HTR-8/SVneo (cell line): ENCODE measurements around the gene TMEM8B.
"Not testable (repeated sequence)": the region's sequence is repeated elsewhere in the genome, so short reads cannot be mapped to it uniquely, and the experiment has no call there.

Experiments used
- DNase-seq: peaks from one replicate; pipeline ENCODE4 v3.0.0; 2011; ENCODE audit warnings: low spot score, mixed read lengths; ENCODE audit not compliant: insufficient read length
- FAIRE-seq: peaks from 2 replicates; lab custom pipeline; 2011; peaks lifted over from hg19 to GRCh38; lab: Jason Lieb, UNC

The TMEM8B gene

DNA sequence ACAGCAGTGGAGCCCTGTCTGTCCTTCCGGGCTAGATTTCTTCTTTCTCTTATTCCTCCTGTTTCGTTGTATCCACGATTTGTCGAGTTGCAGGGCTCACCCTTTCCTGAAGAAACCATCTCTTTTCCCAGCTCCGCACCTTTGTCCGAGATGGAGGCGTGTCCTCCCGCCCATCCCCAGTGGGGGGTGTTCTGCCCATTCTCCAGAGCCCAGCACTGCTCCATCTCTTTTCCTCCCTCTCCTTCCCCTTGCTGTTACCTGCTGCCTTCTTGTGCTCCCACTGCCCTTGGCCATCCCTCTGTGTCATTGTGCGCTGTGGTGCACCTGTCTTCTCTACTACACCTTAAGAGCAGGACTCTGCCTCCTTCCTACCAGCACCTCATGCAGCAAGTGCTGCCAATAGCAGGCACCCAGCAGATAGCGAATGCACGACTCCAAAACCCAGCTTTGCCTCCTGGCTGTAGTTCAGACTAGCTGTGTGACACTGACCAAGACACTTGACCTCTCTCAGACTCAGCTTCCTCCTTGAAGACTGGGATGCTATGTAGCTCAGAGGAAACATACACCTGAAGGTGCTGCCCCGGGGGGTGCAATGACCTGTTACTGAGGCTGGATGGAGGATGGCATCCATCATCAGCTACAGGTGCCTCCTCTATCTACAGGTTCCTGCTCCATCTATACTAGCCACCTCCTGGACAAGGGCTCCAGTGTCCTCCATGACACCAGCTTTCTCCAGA lies 32.3 kb downstream of the TMEM8B start:
- no peak for DNase-seq
- FAIRE-seq = no peak

- no peak for FAIRE-seq
- DNase-seq = no peak
These were observed 33.3 kb downstream of the TMEM8B start for GRCh38 chr9:35862328-35862727.

- FAIRE-seq = no peak
These were observed 34.6 kb downstream of the TMEM8B start for GRCh38 chr9:35863583-35863982.

DNA sequence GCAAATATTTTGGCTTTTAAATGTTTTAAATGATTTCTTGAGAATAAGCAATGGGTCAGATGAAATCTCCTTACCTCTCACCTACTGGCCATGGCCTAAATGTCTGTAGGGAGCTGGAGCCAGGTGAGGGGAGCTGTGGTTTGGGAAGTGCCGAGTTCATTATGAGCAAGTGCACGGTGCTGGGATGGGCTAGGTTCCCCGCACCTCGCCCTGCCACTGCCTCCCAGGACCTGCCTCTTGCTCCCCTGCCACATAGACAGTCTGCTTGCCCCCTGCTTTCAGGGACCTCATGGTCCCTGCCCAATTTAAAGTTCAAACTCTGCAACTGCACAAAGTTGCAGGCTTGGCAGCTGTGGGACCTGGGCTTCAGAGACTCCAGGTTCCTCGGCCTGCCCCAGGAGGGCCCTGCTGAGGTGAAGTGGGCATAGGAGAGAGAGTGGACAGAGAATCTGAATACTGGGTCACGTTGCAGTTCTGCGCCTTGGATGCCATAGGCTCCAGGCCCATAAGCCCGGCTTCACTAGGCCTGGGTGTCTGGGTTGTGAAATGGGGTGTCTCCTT lies 35.7 kb downstream of the TMEM8B start:
- FAIRE-seq (no peak), DNase-seq (no peak)

More at GRCh38 chr9:35863583-35863982, 34.6 kb downstream of the TMEM8B start:
- no peak for DNase-seq

- DNase-seq (no peak), FAIRE-seq (no peak)
These were observed 38.5 kb downstream of the TMEM8B start for GRCh38 chr9:35867538-35867937.

GRCh38 chr9:35868933-35869332 lies 39.9 kb downstream of the TMEM8B start:
- DNase-seq = no peak
- FAIRE-seq = no peak

DNA sequence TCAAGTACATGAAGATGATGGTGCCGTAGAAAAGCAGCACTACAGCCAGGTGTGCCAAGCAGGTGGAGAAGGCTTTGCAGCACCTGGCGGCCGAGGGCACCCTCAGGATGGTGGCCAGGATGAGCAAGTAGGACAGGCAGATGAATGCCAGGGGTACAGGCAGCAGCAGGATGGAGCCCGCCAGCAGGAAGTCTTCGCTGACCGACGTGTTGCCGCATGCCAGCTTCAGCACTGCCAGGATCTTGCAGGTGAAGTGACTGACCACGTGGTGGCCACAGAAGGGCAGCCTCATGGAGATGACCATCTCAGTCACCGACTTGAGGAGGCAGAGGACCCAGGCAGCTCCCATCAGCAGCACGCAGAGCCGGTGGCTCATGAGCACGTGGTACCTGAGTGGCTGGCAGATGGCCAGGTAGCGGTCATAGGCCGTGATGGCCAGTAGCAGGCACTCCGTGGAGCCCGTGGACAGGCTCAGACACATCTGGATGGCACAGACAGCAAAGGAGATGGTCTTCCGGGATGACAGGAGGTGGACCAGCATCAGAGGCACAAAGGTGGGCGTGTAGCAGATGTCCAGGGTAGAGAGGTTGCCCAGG lies 40.7 kb downstream of the TMEM8B start:
- DNase-seq = no peak
- no peak for FAIRE-seq

- no peak for FAIRE-seq
These were observed 41.4 kb downstream of the TMEM8B start, which contains the start of gene OR13J1 for GRCh38 chr9:35870351-35870923. Gene OR13J1, minus strand, starts transcription at chr9:35870401. Its CDS starts 0 bp downstream, at chr9:35870401.

DNA sequence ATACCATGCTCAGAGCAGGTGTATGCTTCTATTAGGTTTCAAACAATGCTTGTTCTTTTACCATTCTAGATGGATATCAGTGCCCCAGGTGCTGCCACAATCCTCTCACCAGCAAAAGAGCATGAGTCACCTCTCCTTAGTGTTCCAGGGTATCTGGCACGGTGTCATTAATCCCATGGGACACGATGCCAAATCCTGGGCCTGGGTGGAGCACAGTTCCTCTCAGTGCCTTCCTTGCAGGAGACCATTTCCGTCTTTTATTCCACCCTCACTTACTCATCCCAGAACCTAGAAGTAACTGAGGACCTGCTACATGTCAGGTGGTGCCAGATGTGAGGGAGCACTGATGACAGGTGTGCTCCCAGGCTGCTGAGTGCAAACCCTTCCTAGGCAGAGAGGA lies 42.5 kb downstream of the TMEM8B start:
- DNase-seq (no peak), FAIRE-seq (no peak)

More at GRCh38 chr9:35870351-35870923, 41.4 kb downstream of the TMEM8B start, which contains the start of gene OR13J1:
- no peak for DNase-seq

GRCh38 chr9:35872505-35872904 lies 43.5 kb downstream of the TMEM8B start:
- FAIRE-seq (no peak), DNase-seq (no peak)

DNA sequence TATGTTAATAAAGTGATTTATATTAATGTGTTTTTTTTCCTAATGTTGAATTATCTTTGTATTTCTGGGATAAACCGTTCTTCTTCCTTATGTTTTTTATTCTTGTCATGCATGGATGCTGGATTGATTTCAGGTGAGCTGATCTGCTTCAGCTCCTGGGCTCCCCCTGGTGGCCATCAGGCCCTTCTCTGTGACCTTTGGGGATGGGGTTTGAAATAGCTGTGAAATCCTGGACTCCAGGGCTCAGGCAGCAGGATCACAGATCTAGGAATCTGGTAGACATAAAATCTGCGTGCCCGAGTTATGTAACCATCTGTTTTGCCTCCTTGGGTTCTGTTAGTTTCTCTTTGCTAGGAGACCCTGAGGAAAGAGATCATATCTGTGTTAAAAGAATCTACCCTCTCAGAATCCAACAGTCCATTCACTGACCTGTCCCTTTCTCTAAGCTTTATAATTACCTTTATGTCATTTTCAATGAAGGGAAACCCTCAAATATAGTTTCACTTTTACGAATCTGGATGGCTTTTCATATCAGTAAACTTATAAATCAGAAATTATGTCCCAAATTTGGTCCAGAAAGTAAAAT lies 53.3 kb downstream of the TMEM8B start:
- FAIRE-seq (no peak), DNase-seq (peak; percentile 59)

GRCh38 chr9:35882996-35883395 lies 54.0 kb downstream of the TMEM8B start:
- DNase-seq (no peak), FAIRE-seq (no peak)

- not testable (repeated sequence) for DNase-seq, FAIRE-seq
These were observed 55.9 kb downstream of the TMEM8B start for GRCh38 chr9:35884908-35885307.

GRCh38 chr9:35891646-35892045 lies 62.6 kb downstream of the TMEM8B start:
- DNase-seq (no peak), FAIRE-seq (no peak)

GRCh38 chr9:35892051-35892450 lies 63.0 kb downstream of the TMEM8B start:
- FAIRE-seq (no peak), DNase-seq (no peak)

GRCh38 chr9:35896570-35896969 lies 67.5 kb downstream of the TMEM8B start:
- no peak for FAIRE-seq

GRCh38 chr9:35897376-35898099 lies 68.5 kb downstream of the TMEM8B start:
- not testable (repeated sequence) for DNase-seq, FAIRE-seq

More at GRCh38 chr9:35896570-35896969, 67.5 kb downstream of the TMEM8B start:
- no peak for DNase-seq

DNA sequence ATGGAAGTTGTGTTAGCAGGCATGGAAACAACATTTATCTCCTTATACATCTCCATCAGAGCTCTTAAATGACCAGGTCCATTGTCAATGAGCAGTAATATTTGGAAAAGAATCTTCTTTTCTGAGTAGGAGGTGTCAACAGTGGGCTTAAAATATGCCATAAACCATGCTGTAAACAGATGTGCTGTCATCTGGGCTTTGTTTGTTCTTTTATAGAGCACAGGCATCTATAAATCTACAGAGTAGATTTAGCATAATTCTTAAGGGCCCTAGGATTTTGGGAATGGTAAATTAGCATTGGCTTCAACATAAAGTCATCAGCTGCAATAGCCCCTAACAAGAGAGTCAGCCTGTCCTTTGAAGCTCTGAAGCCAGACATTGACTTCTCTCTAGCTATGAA lies 69.3 kb downstream of the TMEM8B start:
- FAIRE-seq = no peak
- DNase-seq = no peak

DNA sequence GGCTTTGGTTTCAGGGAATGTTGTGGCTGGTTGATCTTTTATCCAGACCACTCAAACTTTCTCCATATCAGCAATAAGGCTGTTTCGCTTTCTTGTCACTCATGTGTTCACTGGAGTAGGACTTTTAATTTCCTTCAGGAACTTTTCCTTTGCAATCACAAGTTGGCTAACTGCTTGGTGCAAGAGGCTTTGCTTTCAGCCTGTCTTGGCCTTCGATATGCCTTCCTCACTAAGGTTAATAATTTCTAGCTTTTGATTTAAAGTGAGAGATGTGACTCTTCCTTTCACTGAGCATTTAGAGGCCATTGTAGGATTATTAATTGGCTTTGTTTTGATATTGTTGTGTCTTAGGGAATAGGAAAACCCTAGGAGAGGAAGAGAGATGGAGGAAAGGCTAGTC lies 70.0 kb downstream of the TMEM8B start:
- FAIRE-seq = no peak

GRCh38 chr9:35903049-35903448 lies 74.0 kb downstream of the TMEM8B start:
- FAIRE-seq (peak; percentile 4), DNase-seq (peak; percentile 45)

More for the DNA sequence above, 70.0 kb downstream of the TMEM8B start:
- no peak for DNase-seq
